Measurements from ENCODE around the gene KIAA1328.

GRCh38 chr18:37265382-37265781 is 436.5 kb downstream of the KIAA1328 start:
- no peak for TF ChIP-seq CEBPB (IDR thresholded peaks at IDR 0.05)
- no peak for TF ChIP-seq RAD21 (IDR thresholded peaks at IDR 0.05; ENCODE audit: low read depth)
- no peak for TF ChIP-seq MAX (IDR thresholded peaks at IDR 0.05)
- TF ChIP-seq YY1 (IDR thresholded peaks at IDR 0.05; ENCODE audit: low read depth), result no peak
- no peak for TF ChIP-seq REST (IDR thresholded peaks at IDR 0.05; ENCODE audit: low read depth)
- no peak for TF ChIP-seq CREB1 (IDR thresholded peaks at IDR 0.05; ENCODE audit: low read depth)
- TF ChIP-seq TAF1 (IDR thresholded peaks at IDR 0.05; ENCODE audit: low read depth), result no peak
- no peak for TF ChIP-seq TEAD4 (IDR thresholded peaks at IDR 0.05)
- no peak for TF ChIP-seq EP300 (IDR thresholded peaks at IDR 0.05; ENCODE audit: borderline replicate concordance)
- TF ChIP-seq EGR1 (IDR thresholded peaks at IDR 0.05), result no peak
- no peak for TF ChIP-seq NFIC (IDR thresholded peaks at IDR 0.05)
- no peak for TF ChIP-seq USF1 (IDR thresholded peaks at IDR 0.05)
- TF ChIP-seq ZBTB7A (IDR thresholded peaks at IDR 0.05; ENCODE audit: low read depth), result no peak
- no peak for TF ChIP-seq TCF12 (IDR thresholded peaks at IDR 0.05; ENCODE audit: low read depth)
